GM12891 (cell line): ENCODE measurements around the gene BAK1.

ENCODE experiments used
- PAX5 ChIP-seq: IDR thresholded peaks from 2 replicates; pipeline ENCODE4 v1.6.1; 2011; ENCODE audit warnings: low read length, moderate library complexity, mild to moderate bottlenecking; ENCODE audit not compliant: insufficient read depth, severe bottlenecking
- POLR2A ChIP-seq: IDR thresholded peaks from 2 replicates; pipeline ENCODE4 v1.6.1; 2011; ENCODE audit warnings: low read depth, low read length, control low read depth
- POLR2AphosphoS5 ChIP-seq: IDR thresholded peaks from 2 replicates; pipeline ENCODE4 v1.6.1; 2011; ENCODE audit warnings: low read depth, low read length, control low read depth
- POU2F2 ChIP-seq: IDR thresholded peaks from 2 replicates; pipeline ENCODE4 v1.6.1; 2011; ENCODE audit warnings: low read depth, mild to moderate bottlenecking, control low read depth, low read length, moderate library complexity
- SPI1 ChIP-seq: IDR thresholded peaks from 2 replicates; pipeline ENCODE4 v1.6.1; 2011; ENCODE audit warnings: low read depth, low read length, control low read depth
- TAF1 ChIP-seq: IDR thresholded peaks from 2 replicates; pipeline ENCODE4 v1.6.1; 2011; ENCODE audit warnings: low read depth, low read length, control low read depth

GRCh38 chr6:33604941-33605854 lies 25.1 kb upstream of the BAK1 start:
- TF ChIP-seq POLR2A (no peak), PAX5 (no peak), POLR2AphosphoS5 (no peak), TAF1 (no peak), SPI1 (no peak), POU2F2 (no peak)
